Endothelial cell of umbilical vein (primary cell): ENCODE results near the gene BIN1. TPM values are rescaled to one million over a fixed set of nuclear protein-coding genes. Genes with fewer than 3 reads are reported as not detected.

ENCODE experiments used
- BruUV-seq: library from RNA; stranded (reverse); fragments of 400-500 nt; replicated peaks from 2 replicates; lab custom pipeline; 2021; lab: Mats Ljungman, UMichigan
- CTCF ChIA-PET: fragments of 300-600, 350-600 bp; sonication (Branson Sonifier 250); formaldehyde crosslinking; loops from one replicate; lab custom pipeline; 2021; ENCODE audit warnings: antibody characterized with exemption, inconsistent platforms; lab: Charles Lee
- POLR2A ChIA-PET: fragments of 300-600, 350-600 bp; sonication (Branson Sonifier 250); formaldehyde crosslinking; loops from one replicate; lab custom pipeline; 2021; ENCODE audit warnings: antibody characterized with exemption, inconsistent platforms; lab: Charles Lee
- DNase-seq: peaks from one replicate; pipeline ENCODE4 v3.0.0-alpha.2; 2011; ENCODE audit warnings: low read depth, low spot score
- FAIRE-seq: peaks from 2 replicates; lab custom pipeline; 2011; peaks lifted over from hg19 to GRCh38; lab: Jason Lieb, UNC
- H2AFZ ChIP-seq: 2 replicates; pipeline ENCODE4 v1.6.0; 2012; ENCODE audit warnings: low read depth, low read length, control low read depth, inconsistent platforms
- H3K27ac ChIP-seq: 2 replicates; pipeline ENCODE4 v1.5.1; 2011; ENCODE audit warnings: low read depth, mild to moderate bottlenecking, control low read depth, low read length, moderate library complexity; ENCODE audit not compliant: insufficient read depth
- H3K27me3 ChIP-seq, 2 experiments: 2 replicates each; pipeline versions ENCODE4 v1.6.0 to v1.6.1; 2011; ENCODE audit warnings: low read length in 2 of 2, mixed read lengths in 1 of 2; ENCODE audit not compliant: control insufficient read depth in 2 of 2, insufficient read depth in 2 of 2
- H3K36me3 ChIP-seq, 2 experiments: 2 replicates in 1 of 2; 3 replicates in 1 of 2; pipeline ENCODE4 v1.5.1; 2011; ENCODE audit warnings: low read length in 2 of 2, mild to moderate bottlenecking in 1 of 2, moderate library complexity in 1 of 2; ENCODE audit not compliant: control insufficient read depth in 2 of 2, insufficient read depth in 2 of 2; ENCODE audit errors: extremely low read depth in 1 of 2
- H3K4me1 ChIP-seq: 3 replicates; pipeline ENCODE4 v1.5.1; 2011; ENCODE audit warnings: mild to moderate bottlenecking, low read length; ENCODE audit not compliant: control insufficient read depth, insufficient read depth; ENCODE audit errors: extremely low read depth
- H3K4me2 ChIP-seq: 2 replicates; pipeline ENCODE4 v1.6.1; 2011; ENCODE audit warnings: low read length, control low read depth, mixed read lengths; ENCODE audit not compliant: insufficient read depth
- H3K4me3 ChIP-seq, 3 experiments: fragments of 200-600 bp in 1 of 3; sonication (generic), shearing (Covaris generic) in 1 of 3; replicated peaks in 1 of 3; 2 replicates each; pipeline ENCODE4 v1.5.1; 2011 to 2016; ENCODE audit warnings: control low read depth in 3 of 3, low read length in 3 of 3, mild to moderate bottlenecking in 2 of 3, inconsistent platforms in 1 of 3, low read depth in 1 of 3, moderate library complexity in 1 of 3; ENCODE audit not compliant: insufficient read depth in 1 of 3
- H3K79me2 ChIP-seq: 2 replicates; pipeline ENCODE4 v1.6.0; 2012; ENCODE audit warnings: low read length, inconsistent platforms; ENCODE audit not compliant: control insufficient read depth, insufficient read depth
- H3K9ac ChIP-seq: replicated peaks from 2 replicates; pipeline ENCODE3; 2011; ENCODE audit warnings: low read length, control low read depth; ENCODE audit not compliant: insufficient read depth; ENCODE audit errors: extremely low read depth
- H3K9me1 ChIP-seq: replicated peaks from 3 replicates; pipeline ENCODE4 v1.6.0; 2011; ENCODE audit warnings: mild to moderate bottlenecking, low read length; ENCODE audit not compliant: control insufficient read depth, insufficient read depth; ENCODE audit errors: extremely low read depth
- H3K9me3 ChIP-seq: replicated peaks from 2 replicates; pipeline ENCODE4 v1.5.1; 2012; ENCODE audit warnings: low read length, inconsistent platforms; ENCODE audit not compliant: control insufficient read depth, insufficient read depth
- H4K20me1 ChIP-seq: replicated peaks from 2 replicates; pipeline ENCODE3; 2011; ENCODE audit warnings: mild to moderate bottlenecking, low read length; ENCODE audit not compliant: control insufficient read depth, insufficient read depth; ENCODE audit errors: extremely low read depth
- CTCF ChIP-seq, 2 donors: IDR thresholded peaks; 1 replicate in 1 of 2; 2 replicates in 1 of 2; pipeline ENCODE4 v1.5.1; 2011; ENCODE audit warnings: low read length in 2 of 2, mild to moderate bottlenecking in 2 of 2, moderate library complexity in 2 of 2, control low read depth in 1 of 2, inconsistent platforms in 1 of 2, low read depth in 1 of 2; ENCODE audit not compliant: insufficient read depth in 1 of 2; ENCODE audit errors: extremely low read depth in 1 of 2
- EZH2 ChIP-seq: IDR thresholded peaks from 2 replicates; pipeline ENCODE4 v1.6.1; 2012; ENCODE audit warnings: borderline replicate concordance, low read depth, mild to moderate bottlenecking, moderate library complexity, low read length, inconsistent platforms; ENCODE audit not compliant: severe bottlenecking
- FOS ChIP-seq: IDR thresholded peaks from 2 replicates; pipeline ENCODE4 v1.6.1; 2011; ENCODE audit warnings: mild to moderate bottlenecking, low read length, moderate library complexity, borderline replicate concordance; ENCODE audit not compliant: insufficient read depth
- GATA2 ChIP-seq: IDR thresholded peaks from 2 replicates; pipeline ENCODE4 v1.7.0; 2011; ENCODE audit warnings: low read depth, mild to moderate bottlenecking, moderate library complexity, mixed read lengths, low read length; ENCODE audit not compliant: insufficient read length, insufficient read depth
- JUN ChIP-seq: IDR thresholded peaks from 2 replicates; pipeline ENCODE4 v1.6.1; 2011; ENCODE audit warnings: borderline replicate concordance, low read depth; ENCODE audit not compliant: insufficient read length, insufficient read depth
- MAX ChIP-seq: IDR thresholded peaks from 2 replicates; pipeline ENCODE4 v1.6.1; 2011; ENCODE audit not compliant: insufficient read depth, insufficient read length
- MYC ChIP-seq: IDR thresholded peaks from one replicate; pipeline ENCODE4 v1.6.1; 2011; ENCODE audit warnings: mild to moderate bottlenecking, low read depth, low read length
- POLR2A ChIP-seq: IDR thresholded peaks from 2 replicates; pipeline ENCODE4 v1.6.1; 2012; ENCODE audit warnings: low read depth, mild to moderate bottlenecking, control low read depth, low read length
- POLR2AphosphoS5 ChIP-seq: IDR thresholded peaks from 2 replicates; pipeline ENCODE4 v1.6.1; 2012; ENCODE audit warnings: low read depth, mild to moderate bottlenecking, control low read depth, low read length, moderate library complexity; ENCODE audit not compliant: insufficient read depth
- dilution Hi-C: fragments of 300-500 bp; cut with MboI; formaldehyde crosslinking; loops from one replicate; pipeline ENCODE4 v1.15.0; 2019; ENCODE audit warnings: low sequenced_read_pairs; ENCODE audit not compliant: extremely low pct_ligation_motif_present
- intact Hi-C: fragments of 100-400 bp; cut with micrococcal nuclease; formaldehyde crosslinking; loops from one replicate; pipeline ENCODE4 v1.10.0; 2022
- polyA plus RNA-seq, 4 experiments: library from polyadenylated mRNA; depleted of rRNA in 3 of 4; stranded (reverse) in 3 of 4; unstranded in 1 of 4; fragments of >200 nt; gene quantifications; 2 replicates each; pipeline versions ENCODE4 v1.2.1 to v1.2.3, GENCODE V29; 2011 to 2012; ENCODE audit warnings: missing spikeins in 1 of 4
- total RNA-seq: library from RNA; stranded (reverse); gene quantifications from 2 replicates; pipeline ENCODE4 v1.2.3, GENCODE V29; 2021

Gene BIN1
- total and polyA plus RNA-seq, 2 donors (not counting 3 experiments of a cell fraction or from before 2014, with no cell fraction given), result 26.3 to 36.9 TPM

DNA sequence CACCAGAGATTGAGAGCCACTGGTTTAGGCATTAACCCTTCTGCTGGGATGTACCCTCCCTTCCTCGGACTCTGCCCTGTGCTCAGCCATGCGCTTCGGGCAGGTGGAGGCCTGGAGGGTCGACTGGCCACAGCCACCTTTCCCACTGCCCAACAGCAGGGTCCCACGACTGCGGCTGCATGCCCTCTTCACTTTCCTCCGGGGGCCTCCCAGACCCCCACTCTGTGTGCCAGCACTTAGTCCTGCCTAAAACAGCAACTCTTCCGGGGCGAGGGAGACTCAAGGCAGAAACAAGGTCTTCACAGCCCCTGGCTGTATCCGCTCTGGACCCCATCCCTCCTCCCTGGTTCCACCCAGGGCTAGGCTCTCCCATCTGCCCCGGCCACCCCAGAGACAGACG, 31.3 kb upstream of the BIN1 start:
- TF ChIP-seq MAX, result no peak
- no peak for TF ChIP-seq POLR2AphosphoS5
- no peaks in the 10 kb centered on the region for H4K20me1 ChIP-seq
- no peak overlapping the region for H3K4me2 ChIP-seq
- dilution Hi-C loops (no loop called here), intact Hi-C loops (no loop called here)
- DNase-seq (no peak), FAIRE-seq (no peak)
- ChIA-PET CTCF (interaction anchor here (1.1 kb wide), 1 partner anchor 35 kb away, joined by 3 read pairs; no protein-coding TSS in a partner anchor), POLR2A (no interaction called here)
- no peaks in the 10 kb centered on the region for H3K4me1 ChIP-seq
- H3K79me2 ChIP-seq, result no peaks in the 10 kb centered on the region
- no TSS peak for BruUV-seq
- H2AFZ ChIP-seq, result no peak overlapping the region
- peaks cover 0 to 10% of the 10 kb centered on the region in 2 experiments for H3K27me3 ChIP-seq
- H3K9ac ChIP-seq, result no peak overlapping the region
- H3K36me3 ChIP-seq, result no peaks in the 10 kb centered on the region
- H3K27ac ChIP-seq, result no peak overlapping the region
- no peaks in the 10 kb centered on the region for H3K9me3 ChIP-seq
- no peaks in the 10 kb centered on the region for H3K9me1 ChIP-seq
- H3K4me3 ChIP-seq, result no peak overlapping the region

GRCh38 chr2:127137741-127138140, 30.8 kb upstream of the BIN1 start:
- Histone ChIP-seq H3K4me1 (no peaks in the 10 kb centered on the region), H3K4me2 (no peak overlapping the region), H3K9me1 (no peaks in the 10 kb centered on the region), H3K36me3 (no peaks in the 10 kb centered on the region), H3K27me3 (peaks cover 0 to 10% of the 10 kb centered on the region in 2 experiments), H3K27ac (no peak overlapping the region), H2AFZ (no peak overlapping the region), H3K9me3 (no peaks in the 10 kb centered on the region), H3K4me3 (no peak overlapping the region), H4K20me1 (no peaks in the 10 kb centered on the region), H3K79me2 (no peaks in the 10 kb centered on the region), H3K9ac (no peak overlapping the region)
- ChIA-PET CTCF (no interaction called here), POLR2A (no interaction called here)
- DNase-seq (no peak), FAIRE-seq (no peak)
- dilution Hi-C loops (no loop called here), intact Hi-C loops (no loop called here)
- BruUV-seq, result no TSS peak
- no peak for TF ChIP-seq MAX
- TF ChIP-seq MYC, result no peak
- TF ChIP-seq FOS, result no peak
- no peak for TF ChIP-seq POLR2A
- no peak for TF ChIP-seq POLR2AphosphoS5
- TF ChIP-seq JUN, result no peak
- no peak for TF ChIP-seq CTCF (IDR thresholded peaks at IDR 0.05; ENCODE audit: extremely low read depth in 1 of 2, insufficient read depth in 1 of 2, low read depth in 1 of 2, low read length in 2 of 2)
- TF ChIP-seq EZH2, result no peak
- TF ChIP-seq GATA2, result no peak
